ENCODE results near the gene XPO5.

DNA sequence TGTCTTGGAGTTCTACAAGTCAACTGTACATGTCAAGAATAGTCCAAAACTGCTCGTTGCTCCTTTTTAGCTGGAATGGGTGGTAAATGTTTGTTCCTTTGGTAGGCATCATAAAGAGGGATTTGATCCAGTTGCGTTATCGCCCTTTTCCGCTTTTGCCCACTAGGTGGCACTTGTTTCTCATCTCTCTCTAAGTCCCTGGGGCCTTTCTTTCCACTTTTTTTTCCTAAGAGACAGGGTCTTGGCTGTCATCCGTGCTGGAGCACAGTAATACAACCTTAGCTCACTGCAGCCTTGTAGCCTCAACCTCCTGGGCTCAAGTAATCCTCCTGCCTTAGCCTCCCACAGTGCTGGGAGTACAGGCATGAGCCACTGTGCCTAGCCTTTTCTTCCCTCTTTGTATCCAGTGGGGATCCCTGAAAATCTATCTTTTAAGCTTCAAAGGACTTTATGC, 32.5 kb upstream of the XPO5 start:
- TF ChIP-seq EZH2phosphoT487 (IDR thresholded peaks at IDR 0.05; ENCODE audit: insufficient read depth, low read depth) (no peak), EZH2 (IDR thresholded peaks at IDR 0.05; ENCODE audit: insufficient read depth, poor library complexity, severe bottlenecking) (no peak)

All from GM23248 (cell line).